GM20431 (cell line): ENCODE results near the gene C5orf24.
"Not testable (repeated sequence)": the region's sequence is repeated elsewhere in the genome, so short reads cannot be mapped to it uniquely, and the experiment has no call there.

Experiments
- in situ Hi-C: fragments of 300-500 bp; cut with MseI, MboI; formaldehyde crosslinking; loops from one replicate; pipeline ENCODE4 v1.15.0; 2020; ENCODE audit warnings: low sequenced_read_pairs; ENCODE audit not compliant: unreplicated experiment

The C5orf24 gene

GRCh38 chr5:134845852-134846640, at the start of gene C5orf24:
Gene C5orf24 (plus strand): TSS chr5:134845968. CDS start chr5:134854901, 8,933 bp downstream.
- in situ Hi-C loops = no loop called here

DNA sequence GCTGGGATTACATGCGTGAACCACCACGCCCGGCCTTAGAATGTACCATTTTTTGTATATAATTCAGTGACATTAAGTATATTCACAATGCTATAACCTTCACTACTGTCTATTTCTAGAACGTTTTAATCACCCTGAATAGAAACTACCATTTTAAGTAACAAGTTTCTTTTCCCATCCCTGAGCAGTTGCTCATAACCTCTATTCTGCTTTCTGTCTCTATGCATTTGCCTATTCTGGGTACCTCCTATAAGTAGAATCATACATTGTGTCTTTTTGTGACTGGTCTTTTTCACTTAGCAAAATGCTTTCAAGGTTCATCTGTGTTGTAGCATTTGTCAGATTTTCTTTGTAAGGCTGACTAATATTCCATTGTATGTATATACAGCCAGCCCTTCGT, 47.3 kb upstream of the C5orf24 start:
- in situ Hi-C loops = no loop called here

GRCh38 chr5:134803821-134804220, 41.9 kb upstream of the C5orf24 start:
- in situ Hi-C loops = no loop called here

DNA sequence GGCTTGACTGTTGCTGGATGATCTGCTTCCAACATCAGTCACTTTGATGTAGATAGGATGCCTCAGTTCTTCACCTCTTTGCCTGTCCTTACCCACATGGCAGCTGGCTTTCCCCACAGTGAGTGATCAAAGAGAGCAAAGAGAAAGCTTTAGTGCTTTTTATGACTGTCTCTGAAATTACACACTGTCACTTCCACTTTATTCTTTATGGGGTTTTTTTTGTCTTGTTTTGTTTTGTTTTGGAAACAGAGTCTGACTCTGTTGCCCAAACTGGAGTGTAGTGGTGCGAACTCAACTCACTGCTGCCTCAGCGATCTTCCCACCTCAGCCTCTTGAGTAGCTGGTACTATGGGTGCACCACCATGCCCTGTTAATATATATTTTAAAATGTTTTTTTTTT, 32.4 kb upstream of the C5orf24 start:
- in situ Hi-C loops = no loop called here

DNA sequence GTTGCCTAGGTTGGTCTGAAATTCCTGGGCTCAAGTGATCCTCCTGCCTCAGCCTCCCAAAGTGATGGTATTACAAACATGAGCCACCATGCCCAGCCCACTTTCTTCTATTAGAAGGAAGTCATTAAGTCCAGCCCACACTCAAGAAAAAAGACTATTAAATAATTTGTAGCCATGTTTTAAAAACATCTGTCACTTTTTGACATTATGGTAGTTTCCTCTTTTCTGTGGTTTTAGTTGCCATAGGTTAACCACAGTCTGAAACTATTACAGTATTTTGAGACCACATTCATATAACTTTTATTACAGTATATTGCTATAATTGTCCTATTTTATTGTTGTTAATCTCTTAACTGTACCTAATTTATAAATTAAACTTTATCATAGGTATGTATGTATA, 31.9 kb upstream of the C5orf24 start:
- in situ Hi-C loops = no loop called here

DNA sequence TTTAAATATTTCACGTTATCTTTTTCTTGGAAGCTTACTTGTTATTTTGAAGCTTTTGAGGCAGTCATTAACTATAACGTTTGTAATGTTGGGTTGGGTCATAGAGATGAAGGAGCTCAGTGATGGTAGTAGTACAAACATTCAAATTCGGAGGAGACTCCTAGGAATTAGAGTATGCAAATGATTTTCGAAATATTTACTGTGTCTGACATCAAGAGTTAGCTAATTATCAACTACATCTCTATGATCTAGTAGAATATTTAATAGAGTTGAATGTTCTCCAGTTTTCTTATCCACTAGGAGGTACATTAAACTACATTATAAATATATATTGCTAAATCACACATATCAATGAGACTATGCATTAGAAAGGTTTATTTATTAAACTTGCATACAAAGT, 28.8 kb upstream of the C5orf24 start:
- in situ Hi-C loops = no loop called here

DNA sequence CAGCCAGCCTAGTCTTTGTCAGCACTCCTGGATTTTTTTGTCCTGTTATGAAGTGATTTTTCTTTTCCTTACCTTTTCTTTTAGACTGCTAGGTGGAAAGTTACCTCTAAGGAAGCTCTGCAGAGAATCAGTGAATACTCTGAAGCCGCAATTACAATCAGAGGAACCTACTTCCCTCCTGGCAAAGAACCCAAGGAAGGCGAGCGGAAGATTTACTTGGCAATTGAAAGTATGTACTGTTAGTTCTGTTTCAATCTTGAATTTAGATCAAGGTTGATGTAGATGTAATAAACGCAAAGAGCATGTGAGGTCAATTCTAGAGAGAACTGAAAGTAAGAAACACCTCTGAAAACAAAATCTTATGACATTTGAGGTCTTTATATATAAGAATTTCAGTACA, 27.0 kb upstream of the C5orf24 start:
- in situ Hi-C loops = no loop called here

GRCh38 chr5:134819407-134819963, 26.3 kb upstream of the C5orf24 start:
- in situ Hi-C loops = no loop called here

DNA sequence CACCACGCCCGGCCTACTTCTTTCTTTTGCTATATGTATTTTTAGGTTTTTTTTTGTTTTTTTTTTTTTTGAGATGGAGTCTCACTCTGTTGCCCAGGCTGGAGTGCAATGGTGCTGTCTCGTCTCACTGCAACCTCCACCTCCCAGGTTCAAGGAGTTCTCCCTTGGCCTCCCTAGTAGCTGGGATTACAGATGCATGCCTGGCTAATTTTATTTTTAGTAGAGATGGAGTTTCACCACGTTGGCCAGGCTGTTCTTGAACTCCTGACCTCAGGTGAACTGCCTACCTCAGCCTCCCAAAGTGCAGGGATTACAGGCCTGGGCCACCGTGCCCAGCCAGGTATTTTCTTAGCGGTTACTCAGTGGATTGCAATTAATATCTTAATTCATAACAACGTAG, 23.9 kb upstream of the C5orf24 start:
- in situ Hi-C loops = no loop called here

GRCh38 chr5:134824681-134825080, 21.1 kb upstream of the C5orf24 start:
- in situ Hi-C loops = no loop called here

- in situ Hi-C loops = no loop called here
Measured at GRCh38 chr5:134825212-134825611, 20.6 kb upstream of the C5orf24 start.

- in situ Hi-C loops = no loop called here
Measured at GRCh38 chr5:134833340-134834032, 12.3 kb upstream of the C5orf24 start.

- in situ Hi-C loops = no loop called here
Measured at GRCh38 chr5:134835623-134836022, 10.1 kb upstream of the C5orf24 start.

DNA sequence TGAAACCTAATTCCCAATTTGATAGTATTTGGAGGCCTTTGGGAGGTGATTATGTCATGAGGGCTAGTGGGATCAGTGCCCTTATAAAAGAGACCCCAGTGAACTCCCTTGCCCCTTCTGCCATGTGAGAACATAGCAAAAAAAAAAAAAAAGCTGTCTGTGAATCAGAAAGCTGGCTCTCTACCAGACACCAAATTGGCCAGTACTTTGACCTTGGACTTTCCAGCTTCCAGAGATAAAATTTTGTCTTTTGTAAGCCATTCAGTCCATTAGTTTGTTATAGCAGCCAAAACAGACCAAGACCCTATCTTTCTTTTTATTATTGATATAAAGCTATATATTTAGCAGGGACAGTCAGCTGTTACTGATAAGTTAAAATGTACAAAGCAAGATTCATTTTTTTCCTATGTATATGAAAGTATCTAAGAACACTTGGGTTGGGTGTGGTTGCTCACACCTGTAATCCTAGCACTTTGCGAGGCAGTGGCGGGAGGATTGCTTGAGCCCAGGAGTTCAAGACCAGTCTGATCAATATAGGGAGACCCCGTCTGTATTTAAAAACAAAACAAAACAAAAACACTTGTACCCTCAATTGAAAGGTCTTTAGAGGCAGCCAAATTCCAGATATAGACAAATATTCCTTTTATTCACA, 8.1 kb upstream of the C5orf24 start:
- in situ Hi-C loops = no loop called here

GRCh38 chr5:134838361-134838760, 7.4 kb upstream of the C5orf24 start:
- in situ Hi-C loops = not testable (repeated sequence)

DNA sequence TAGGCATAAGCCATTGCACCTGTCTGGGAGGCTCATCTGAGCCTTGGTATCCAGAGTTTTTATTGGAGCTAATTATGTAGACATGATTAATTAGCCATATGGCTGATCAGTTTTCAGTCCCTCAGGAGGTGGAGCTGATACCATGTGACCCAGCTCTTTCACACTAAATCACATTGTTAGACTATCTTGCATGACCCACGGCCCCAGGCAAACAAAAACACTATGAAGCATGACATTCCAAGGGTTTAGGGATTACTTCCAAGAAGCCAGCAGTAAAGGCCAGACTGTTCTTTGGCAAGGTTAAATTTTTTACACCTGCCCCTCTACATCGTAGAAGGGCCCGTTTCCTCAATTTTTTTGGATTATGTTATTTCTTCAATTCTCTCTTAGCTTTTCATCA, 5.0 kb upstream of the C5orf24 start:
- in situ Hi-C loops = no loop called here

- in situ Hi-C loops = no loop called here
Measured at GRCh38 chr5:134844252-134844651, 1.5 kb upstream of the C5orf24 start.

DNA sequence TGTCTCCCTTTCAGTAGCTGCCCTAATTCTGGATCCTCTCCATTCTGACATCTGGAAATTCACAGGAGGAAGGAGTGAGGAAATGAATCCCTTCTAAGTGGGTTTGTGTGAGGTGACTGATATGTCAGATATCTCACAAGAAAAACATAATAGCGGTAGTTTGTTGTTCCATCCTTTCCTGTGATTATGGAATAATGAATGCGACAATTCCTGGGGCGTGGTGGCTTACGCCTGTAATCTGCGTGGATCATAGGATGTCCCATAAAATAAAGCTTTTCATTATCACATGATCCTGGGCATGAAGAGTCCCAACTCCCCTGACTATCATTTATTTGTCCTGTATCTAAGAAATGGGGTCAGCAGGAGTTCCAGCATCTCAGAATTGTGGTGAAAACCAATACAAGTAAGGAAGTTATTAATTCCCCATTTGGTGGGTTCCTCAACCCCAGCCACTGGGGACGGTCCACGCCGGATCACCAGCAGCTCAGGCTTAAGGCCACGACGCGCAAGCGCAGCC, 375 bp upstream of the C5orf24 start:
- in situ Hi-C loops = no loop called here

GRCh38 chr5:134846641-134846960, 833 bp downstream of the C5orf24 start:
- in situ Hi-C loops = no loop called here

DNA sequence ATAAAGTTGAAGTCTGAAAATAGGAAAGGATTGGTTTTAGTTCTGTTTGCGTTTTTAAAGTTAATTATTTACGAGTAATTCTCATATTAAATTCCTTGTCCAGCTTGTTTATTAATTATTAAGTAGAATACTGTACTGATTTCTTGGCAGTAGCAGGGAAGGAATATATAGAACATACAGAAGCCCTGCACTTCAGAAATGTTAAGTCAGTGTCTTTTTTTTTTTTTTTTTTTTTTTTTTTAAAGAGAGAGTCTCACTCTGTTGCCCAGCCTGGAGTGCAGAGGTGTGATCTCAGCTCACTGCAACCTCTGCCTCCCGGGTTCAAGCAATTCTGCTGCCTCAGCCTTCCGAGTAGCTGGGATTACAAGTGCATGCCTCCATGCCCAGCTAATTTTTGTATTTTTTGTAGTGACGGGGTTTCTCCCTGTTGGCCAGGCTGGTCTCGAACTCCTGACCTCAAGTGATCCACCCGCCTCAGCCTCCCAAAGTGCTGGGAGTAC, 3.7 kb downstream of the C5orf24 start:
- in situ Hi-C loops = not testable (repeated sequence)
